Measurements from ENCODE around the gene GUCY1A2. TPM values are rescaled to one million over a fixed set of nuclear protein-coding genes. Genes with fewer than 3 reads are reported as not detected.

GUCY1A2 gene
- total RNA-seq, 1 donor from 2014 or later, result 17.8 TPM

DNA sequence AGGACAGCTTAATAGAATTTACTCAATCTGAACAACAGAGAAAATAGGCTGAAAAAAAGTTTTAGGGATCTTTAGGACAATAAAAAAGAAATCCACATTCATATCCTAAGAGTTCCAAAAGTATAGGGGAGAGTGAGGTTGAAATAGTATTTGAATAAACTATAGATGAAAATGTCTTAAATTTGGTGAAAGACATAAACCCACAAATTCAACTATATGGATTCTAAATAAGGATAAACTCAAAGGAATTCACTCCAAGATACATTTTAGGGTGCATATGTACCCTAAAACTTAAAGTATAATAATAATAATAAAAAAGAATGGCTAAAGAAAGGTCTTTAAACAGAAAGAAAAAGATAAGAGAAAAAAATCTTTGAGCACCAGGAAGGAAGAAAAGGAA lies 203.1 kb downstream of the GUCY1A2 start:
- Histone ChIP-seq H3K36me3 (ENCODE audit: insufficient read depth, low read length) (no peaks in the 10 kb centered on the region), H3K27me3 (ENCODE audit: insufficient read depth, low read length) (no peaks in the 10 kb centered on the region), H4K20me1 (ENCODE audit: insufficient read depth, low read length) (no peaks in the 10 kb centered on the region), H3K9me3 (ENCODE audit: insufficient read depth, low read depth, low read length) (no peaks in the 10 kb centered on the region), H3K4me3 (ENCODE audit: insufficient read depth, low read depth, low read length) (no peak overlapping the region), H3K79me2 (ENCODE audit: insufficient read depth, low read length) (no peaks in the 10 kb centered on the region), H2AFZ (ENCODE audit: low read depth, low read length) (no peak overlapping the region), H3K27ac (ENCODE audit: low read depth, low read length) (no peak overlapping the region), H3K4me2 (ENCODE audit: low read length) (no peak overlapping the region), H3K4me1 (ENCODE audit: insufficient read depth, low read length) (no peaks in the 10 kb centered on the region), H3K9ac (ENCODE audit: low read length) (no peak overlapping the region)
- H3K9me3 Mint-ChIP-seq (ENCODE audit: unreplicated experiment), result no peaks in the 10 kb centered on the region
- H3K36me3 Mint-ChIP-seq (ENCODE audit: low read depth, unreplicated experiment), result no peaks in the 10 kb centered on the region
- no peaks in the 10 kb centered on the region for H3K27me3 Mint-ChIP-seq (ENCODE audit: low read depth, unreplicated experiment)
- TF ChIP-seq, protein P1, sequence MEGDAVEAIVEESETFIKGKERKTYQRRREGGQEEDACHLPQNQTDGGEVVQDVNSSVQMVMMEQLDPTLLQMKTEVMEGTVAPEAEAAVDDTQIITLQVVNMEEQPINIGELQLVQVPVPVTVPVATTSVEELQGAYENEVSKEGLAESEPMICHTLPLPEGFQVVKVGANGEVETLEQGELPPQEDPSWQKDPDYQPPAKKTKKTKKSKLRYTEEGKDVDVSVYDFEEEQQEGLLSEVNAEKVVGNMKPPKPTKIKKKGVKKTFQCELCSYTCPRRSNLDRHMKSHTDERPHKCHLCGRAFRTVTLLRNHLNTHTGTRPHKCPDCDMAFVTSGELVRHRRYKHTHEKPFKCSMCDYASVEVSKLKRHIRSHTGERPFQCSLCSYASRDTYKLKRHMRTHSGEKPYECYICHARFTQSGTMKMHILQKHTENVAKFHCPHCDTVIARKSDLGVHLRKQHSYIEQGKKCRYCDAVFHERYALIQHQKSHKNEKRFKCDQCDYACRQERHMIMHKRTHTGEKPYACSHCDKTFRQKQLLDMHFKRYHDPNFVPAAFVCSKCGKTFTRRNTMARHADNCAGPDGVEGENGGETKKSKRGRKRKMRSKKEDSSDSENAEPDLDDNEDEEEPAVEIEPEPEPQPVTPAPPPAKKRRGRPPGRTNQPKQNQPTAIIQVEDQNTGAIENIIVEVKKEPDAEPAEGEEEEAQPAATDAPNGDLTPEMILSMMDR (IDR thresholded peaks at IDR 0.05; ENCODE audit: insufficient read depth, low read depth, low read length), result no peak
- TF ChIP-seq EZH2 (IDR thresholded peaks at IDR 0.05; ENCODE audit: insufficient read depth, low read length), result no peak
- H3K27ac Mint-ChIP-seq (ENCODE audit: unreplicated experiment), result no peak overlapping the region
- H3K4me3 Mint-ChIP-seq (ENCODE audit: unreplicated experiment), result no peak overlapping the region
- DNase-seq (ENCODE audit: low read depth) (no peak), FAIRE-seq (no peak)
- no peaks in the 10 kb centered on the region for H3K4me1 Mint-ChIP-seq (ENCODE audit: low read depth, unreplicated experiment)

DNA sequence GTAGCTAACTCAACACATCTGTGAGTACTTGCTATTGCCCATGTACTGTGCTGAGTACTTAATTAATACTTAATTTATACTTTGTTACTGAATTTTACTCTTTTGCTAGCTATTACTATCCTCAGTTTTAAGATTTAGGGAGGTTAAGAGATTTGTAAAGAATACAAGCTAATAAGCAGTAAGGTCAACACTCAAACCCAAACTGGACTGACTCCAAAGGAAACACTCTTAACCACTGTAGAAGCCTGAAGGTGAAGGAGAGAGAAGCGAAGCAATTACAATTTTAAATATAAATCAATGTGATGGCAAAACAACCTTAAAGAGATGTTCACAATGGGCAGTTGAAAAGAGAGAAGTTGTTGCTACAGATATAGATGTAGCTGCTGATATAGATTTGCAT lies 204.5 kb downstream of the GUCY1A2 start:
- no peaks in the 10 kb centered on the region for H3K9me3 Mint-ChIP-seq (ENCODE audit: unreplicated experiment)

DNA sequence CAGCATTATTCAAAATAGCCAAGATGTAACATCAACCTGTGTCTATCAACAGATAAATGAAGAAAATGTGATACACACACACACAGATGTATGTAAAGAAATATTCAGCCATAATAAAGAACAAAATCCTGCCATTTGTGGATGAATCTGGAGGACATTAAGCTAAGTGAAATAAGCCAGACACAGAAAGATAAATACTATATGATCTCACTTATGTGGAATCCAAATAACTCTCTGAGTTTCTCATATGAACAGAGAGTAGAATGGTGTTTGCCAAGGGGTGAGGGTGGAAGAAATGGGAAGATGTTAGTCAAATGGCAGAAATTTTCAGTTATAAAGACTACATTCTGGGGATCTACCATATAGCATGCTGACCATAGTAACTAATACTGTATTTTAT lies 224.2 kb downstream of the GUCY1A2 start:
- Histone ChIP-seq H3K4me3 (ENCODE audit: insufficient read depth, low read depth, low read length) (no peak overlapping the region), H3K4me2 (ENCODE audit: low read length) (no peak overlapping the region), H3K9me3 (ENCODE audit: insufficient read depth, low read depth, low read length) (no peaks in the 10 kb centered on the region), H4K20me1 (ENCODE audit: insufficient read depth, low read length) (no peaks in the 10 kb centered on the region), H3K27me3 (ENCODE audit: insufficient read depth, low read length) (no peaks in the 10 kb centered on the region), H3K27ac (ENCODE audit: low read depth, low read length) (no peak overlapping the region), H3K36me3 (ENCODE audit: insufficient read depth, low read length) (no peaks in the 10 kb centered on the region), H3K9ac (ENCODE audit: low read length) (no peak overlapping the region), H2AFZ (ENCODE audit: low read depth, low read length) (no peak overlapping the region), H3K79me2 (ENCODE audit: insufficient read depth, low read length) (no peaks in the 10 kb centered on the region), H3K4me1 (ENCODE audit: insufficient read depth, low read length) (no peaks in the 10 kb centered on the region)
- H3K4me3 Mint-ChIP-seq (ENCODE audit: unreplicated experiment), result no peak overlapping the region
- peak overlapping the region; percentile 54 for H3K27ac Mint-ChIP-seq (ENCODE audit: unreplicated experiment)
- TF ChIP-seq, protein P1 (IDR thresholded peaks at IDR 0.05; ENCODE audit: insufficient read depth, low read depth, low read length), result no peak
- no peak for TF ChIP-seq EZH2 (IDR thresholded peaks at IDR 0.05; ENCODE audit: insufficient read depth, low read length)
- no peak for FAIRE-seq
- H3K9me3 Mint-ChIP-seq (ENCODE audit: unreplicated experiment), result peaks cover 8% of the 10 kb centered on the region
- DNase-seq (ENCODE audit: low read depth), result peak; percentile 26
- H3K27me3 Mint-ChIP-seq (ENCODE audit: low read depth, unreplicated experiment), result no peaks in the 10 kb centered on the region
- H3K36me3 Mint-ChIP-seq (ENCODE audit: low read depth, unreplicated experiment), result peaks cover 8% of the 10 kb centered on the region
- H3K4me1 Mint-ChIP-seq (ENCODE audit: low read depth, unreplicated experiment), result peaks cover 10% of the 10 kb centered on the region

More for the DNA sequence above, 204.5 kb downstream of the GUCY1A2 start:
- FAIRE-seq, result no peak
- no peaks in the 10 kb centered on the region for H3K4me1 Mint-ChIP-seq (ENCODE audit: low read depth, unreplicated experiment)
- DNase-seq (ENCODE audit: low read depth), result no peak
- Histone ChIP-seq H3K79me2 (ENCODE audit: insufficient read depth, low read length) (no peaks in the 10 kb centered on the region), H3K9ac (ENCODE audit: low read length) (no peak overlapping the region), H3K27me3 (ENCODE audit: insufficient read depth, low read length) (no peaks in the 10 kb centered on the region), H2AFZ (ENCODE audit: low read depth, low read length) (no peak overlapping the region), H3K4me3 (ENCODE audit: insufficient read depth, low read depth, low read length) (no peak overlapping the region), H3K4me2 (ENCODE audit: low read length) (no peak overlapping the region), H3K27ac (ENCODE audit: low read depth, low read length) (no peak overlapping the region), H3K4me1 (ENCODE audit: insufficient read depth, low read length) (no peaks in the 10 kb centered on the region), H3K36me3 (ENCODE audit: insufficient read depth, low read length) (no peaks in the 10 kb centered on the region), H3K9me3 (ENCODE audit: insufficient read depth, low read depth, low read length) (no peaks in the 10 kb centered on the region), H4K20me1 (ENCODE audit: insufficient read depth, low read length) (no peaks in the 10 kb centered on the region)
- H3K27me3 Mint-ChIP-seq (ENCODE audit: low read depth, unreplicated experiment), result no peaks in the 10 kb centered on the region
- no peaks in the 10 kb centered on the region for H3K36me3 Mint-ChIP-seq (ENCODE audit: low read depth, unreplicated experiment)
- TF ChIP-seq EZH2 (IDR thresholded peaks at IDR 0.05; ENCODE audit: insufficient read depth, low read length), result no peak
- TF ChIP-seq, protein P1 (IDR thresholded peaks at IDR 0.05; ENCODE audit: insufficient read depth, low read depth, low read length), result no peak
- no peak overlapping the region for H3K27ac Mint-ChIP-seq (ENCODE audit: unreplicated experiment)
- H3K4me3 Mint-ChIP-seq (ENCODE audit: unreplicated experiment), result no peak overlapping the region

Data from astrocyte (in vitro differentiated cells and primary cell).